NCI-H1436 treated with DMSO at 0.1 percent for 48 hours (cell line): ENCODE results near the gene AFF2.

Source experiments
- DNase-seq: peaks from one replicate; lab custom pipeline; 2025; lab: John Stamatoyannopoulos, UW

AFF2 gene

GRCh38 chrX:148928811-148929210 is 428.4 kb downstream of the AFF2 start:
- no peak for DNase-seq

- no peak for DNase-seq
Observed at GRCh38 chrX:148929686-148930085, 429.3 kb downstream of the AFF2 start.

GRCh38 chrX:148930206-148930729 is 429.9 kb downstream of the AFF2 start:
- no peak for DNase-seq

- DNase-seq = no peak
Observed at GRCh38 chrX:148933881-148934280, 433.5 kb downstream of the AFF2 start.

- no peak for DNase-seq
Observed at GRCh38 chrX:148938348-148938747, 437.9 kb downstream of the AFF2 start.

- DNase-seq = no peak
Observed at GRCh38 chrX:148940411-148940996, 440.1 kb downstream of the AFF2 start.

- no peak for DNase-seq
Observed at GRCh38 chrX:148942754-148943153, 442.3 kb downstream of the AFF2 start.

- no peak for DNase-seq
Observed at GRCh38 chrX:148947399-148947975, 447.1 kb downstream of the AFF2 start.

GRCh38 chrX:148956352-148956751 is 455.9 kb downstream of the AFF2 start:
- no peak for DNase-seq

- no peak for DNase-seq
Observed at GRCh38 chrX:148958901-148959300, 458.5 kb downstream of the AFF2 start.

GRCh38 chrX:148960060-148960459 is 459.6 kb downstream of the AFF2 start:
- no peak for DNase-seq

GRCh38 chrX:148961985-148962384 is 461.6 kb downstream of the AFF2 start:
- no peak for DNase-seq

GRCh38 chrX:148976571-148977400 is 476.4 kb downstream of the AFF2 start:
- no peak for DNase-seq

- no peak for DNase-seq
Observed at GRCh38 chrX:148979786-148980185, 479.4 kb downstream of the AFF2 start.

GRCh38 chrX:148984238-148984637 is 483.8 kb downstream of the AFF2 start:
- DNase-seq = no peak

GRCh38 chrX:148991502-148991901 is 491.1 kb downstream of the AFF2 start:
- no peak for DNase-seq

GRCh38 chrX:148995661-148996060 is 495.2 kb downstream of the AFF2 start:
- no peak for DNase-seq

- no peak for DNase-seq
Observed at GRCh38 chrX:149002320-149002719, 501.9 kb downstream of the AFF2 start.

- no peak for DNase-seq
Observed at GRCh38 chrX:149003863-149004660, 503.6 kb downstream of the AFF2 start.

GRCh38 chrX:149004936-149005335 is 504.5 kb downstream of the AFF2 start:
- DNase-seq = no peak

- no peak for DNase-seq
Observed at GRCh38 chrX:149006235-149006634, 505.8 kb downstream of the AFF2 start.

- no peak for DNase-seq
Observed at GRCh38 chrX:149007423-149007822, 507.0 kb downstream of the AFF2 start.
